Spleen (tissue), 11 donors: ENCODE data around the gene ARHGAP24. TPM values are rescaled to one million over a fixed set of nuclear protein-coding genes. Genes with fewer than 3 reads are reported as not detected.
"Not testable (repeated sequence)": the region's sequence is repeated elsewhere in the genome, so short reads cannot be mapped to it uniquely, and the experiment has no call there.

Experiments used
- DNase-seq: peaks from one replicate; pipeline ENCODE4 v3.0.0-alpha.2; 2020
- H3K27ac ChIP-seq, 8 donors: fragments of 200-600 bp; sonication (generic) in 7 of 8; 1 replicate in 4 of 8; 2 replicates in 4 of 8; pipeline versions ENCODE4 v1.5.0 to v1.8.0; 2016 to 2021; ENCODE audit warnings: inconsistent platforms in 4 of 8, mild to moderate bottlenecking in 4 of 8, moderate library complexity in 1 of 8
- H3K27me3 ChIP-seq, 7 donors: fragments of 200-600 bp; sonication (generic) in 6 of 7; replicated peaks in 1 of 7; 1 replicate in 4 of 7; 2 replicates in 3 of 7; pipeline versions ENCODE4 v1.5.0 to v1.8.0; 2016 to 2021; ENCODE audit warnings: inconsistent platforms in 3 of 7, mild to moderate bottlenecking in 1 of 7
- H3K36me3 ChIP-seq, 6 donors: fragments of 200-600 bp; sonication (generic) in 5 of 6; 1 replicate in 4 of 6; 2 replicates in 2 of 6; pipeline versions ENCODE4 v1.5.0 to v1.8.0; 2016 to 2021; ENCODE audit warnings: inconsistent platforms in 2 of 6
- H3K4me1 ChIP-seq, 6 donors: fragments of 200-600 bp; sonication (generic) in 5 of 6; 1 replicate in 3 of 6; 2 replicates in 3 of 6; pipeline versions ENCODE4 v1.5.0 to v1.8.0; 2016 to 2021; ENCODE audit warnings: inconsistent platforms in 3 of 6
- H3K4me3 ChIP-seq, 8 donors: fragments of 200-600 bp; sonication (generic) in 7 of 8; 1 replicate in 4 of 8; 2 replicates in 4 of 8; pipeline versions ENCODE4 v1.5.0 to v1.8.0; 2016 to 2021; ENCODE audit warnings: inconsistent platforms in 4 of 8, mild to moderate bottlenecking in 4 of 8, moderate library complexity in 2 of 8
- H3K9me3 ChIP-seq, 8 donors: fragments of 200-600 bp; sonication (generic) in 7 of 8; 1 replicate in 4 of 8; 2 replicates in 4 of 8; pipeline versions ENCODE4 v1.5.0 to v1.8.0; 2016 to 2021; ENCODE audit warnings: inconsistent platforms in 4 of 8
- POLR2A ChIP-seq, 3 donors: fragments of 450-650 bp; IDR thresholded peaks; one replicate each; pipeline ENCODE4 v1.5.1; 2017; ENCODE audit warnings: antibody characterized with exemption in 3 of 3, mild to moderate bottlenecking in 1 of 3
- POLR2AphosphoS5 ChIP-seq, 3 donors: sonication (generic); formaldehyde crosslinking; IDR thresholded peaks; one replicate each; pipeline ENCODE4 v1.5.1; 2017; ENCODE audit warnings: antibody characterized with exemption in 3 of 3
- WGBS, 5 donors: extraction: QIAGEN DNeasy Blood & Tissue Kit in 3 of 5; methylation state at CpG; one replicate each; pipeline versions ENCODE4 v1.1.5 to v1.1.7; 2013 to 2018; 5-methylcytosine and 5-hydroxymethylcytosine counted together
- intact Hi-C: fragments of 100-400 bp; cut with DNase I; formaldehyde crosslinking; loops from one replicate; pipeline ENCODE4 v1.15.0; 2023; ENCODE audit warnings: low total_unique reads
- polyA plus RNA-seq, 3 donors: library from polyadenylated mRNA; stranded (reverse); fragments of 200-250 nt; gene quantifications; one replicate each; pipeline ENCODE4 v1.2.1, GENCODE V29; 2013
- total RNA-seq, 7 donors: library from RNA; depleted of rRNA in 3 of 7; stranded (reverse); fragments of >200 nt in 3 of 7; fragmentation: NEBNext Ultra II Directional in 4 of 7; extraction: Animal tissue kit (Norgen Biotek cat#: 25700) in 4 of 7; gene quantifications; one replicate each; pipeline versions ENCODE4 v1.1.0 to v1.2.1, GENCODE V29; 2016 to 2021
- TF ChIP-seq, protein P1 (sequence below), 11 experiments: fragments of 200-600 bp in 7 of 11; fragments of 450-650 bp in 4 of 11; sonication (generic) in 4 of 11; IDR thresholded peaks in 8 of 11; conservative IDR thresholded peaks in 3 of 11; 1 replicate in 7 of 11; 2 replicates in 4 of 11; pipeline versions ENCODE4 v1.4.0 to v1.8.0; 2016 to 2021; ENCODE audit warnings: antibody characterized with exemption in 11 of 11, inconsistent platforms in 4 of 11, mild to moderate bottlenecking in 1 of 11
- donor health status: healthy with polysubstance abuse.
- donor health status: DM: no; HTN: no; CAD: no; lungs with moderate emphysema.
- donor health status: DM: no; HTN: no; CAD: no.
- donor health status: Bipolar disorder and iron deficiency.
- donor health status: healthy.
- donor health status: DM: no; HTN: no; CAD: no.
- donor health status: DM: yes; HTN: yes; CAD: no.

Gene ARHGAP24
- total and polyA plus RNA-seq, 10 donors = 23.1 to 199 (median 130) TPM

DNA sequence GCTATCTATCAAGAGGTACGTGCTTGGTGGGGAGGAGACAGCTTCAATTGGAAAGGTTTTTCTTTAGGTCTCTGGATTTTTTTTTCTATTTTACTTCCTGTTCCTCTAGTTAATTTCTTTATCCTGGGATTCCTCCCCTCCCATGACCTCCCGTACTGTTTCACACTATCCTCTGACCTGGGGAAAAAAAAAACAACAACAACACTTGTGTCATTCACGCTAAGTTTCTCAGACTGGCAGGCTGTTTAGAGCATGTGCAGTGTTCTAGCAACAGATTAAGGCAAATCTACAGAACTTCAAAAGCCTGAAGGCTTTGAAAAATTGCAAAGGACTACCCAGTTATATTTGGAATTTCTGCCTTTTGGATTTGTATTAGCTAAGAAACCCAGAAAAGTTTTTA lies 358.4 kb downstream of the ARHGAP24 start:
- DNase-seq = no peak
- H3K27ac ChIP-seq = no peak overlapping the region
- H3K36me3 ChIP-seq = no peaks in the 10 kb centered on the region
- 44 to 58% (median 50%) methylated on average over 3 of the region's 3 CpGs for WGBS, 5 donors
- no peak overlapping the region for H3K4me3 ChIP-seq
- TF ChIP-seq POLR2A (IDR thresholded peaks at IDR 0.05) (no peak), POLR2AphosphoS5 (IDR thresholded peaks at IDR 0.05) (no peak)
- TF ChIP-seq, protein P1, sequence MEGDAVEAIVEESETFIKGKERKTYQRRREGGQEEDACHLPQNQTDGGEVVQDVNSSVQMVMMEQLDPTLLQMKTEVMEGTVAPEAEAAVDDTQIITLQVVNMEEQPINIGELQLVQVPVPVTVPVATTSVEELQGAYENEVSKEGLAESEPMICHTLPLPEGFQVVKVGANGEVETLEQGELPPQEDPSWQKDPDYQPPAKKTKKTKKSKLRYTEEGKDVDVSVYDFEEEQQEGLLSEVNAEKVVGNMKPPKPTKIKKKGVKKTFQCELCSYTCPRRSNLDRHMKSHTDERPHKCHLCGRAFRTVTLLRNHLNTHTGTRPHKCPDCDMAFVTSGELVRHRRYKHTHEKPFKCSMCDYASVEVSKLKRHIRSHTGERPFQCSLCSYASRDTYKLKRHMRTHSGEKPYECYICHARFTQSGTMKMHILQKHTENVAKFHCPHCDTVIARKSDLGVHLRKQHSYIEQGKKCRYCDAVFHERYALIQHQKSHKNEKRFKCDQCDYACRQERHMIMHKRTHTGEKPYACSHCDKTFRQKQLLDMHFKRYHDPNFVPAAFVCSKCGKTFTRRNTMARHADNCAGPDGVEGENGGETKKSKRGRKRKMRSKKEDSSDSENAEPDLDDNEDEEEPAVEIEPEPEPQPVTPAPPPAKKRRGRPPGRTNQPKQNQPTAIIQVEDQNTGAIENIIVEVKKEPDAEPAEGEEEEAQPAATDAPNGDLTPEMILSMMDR (IDR thresholded peaks at IDR 0.05 in 8 of 11, conservative IDR thresholded peaks at IDR 0.05 in 3 of 11) = no peak
- intact Hi-C loops = no loop called here
- no peaks in the 10 kb centered on the region for H3K9me3 ChIP-seq
- H3K4me1 ChIP-seq = peaks cover 0 to 28% (median 11%) of the 10 kb centered on the region in 6 donors
- no peaks in the 10 kb centered on the region for H3K27me3 ChIP-seq

DNA sequence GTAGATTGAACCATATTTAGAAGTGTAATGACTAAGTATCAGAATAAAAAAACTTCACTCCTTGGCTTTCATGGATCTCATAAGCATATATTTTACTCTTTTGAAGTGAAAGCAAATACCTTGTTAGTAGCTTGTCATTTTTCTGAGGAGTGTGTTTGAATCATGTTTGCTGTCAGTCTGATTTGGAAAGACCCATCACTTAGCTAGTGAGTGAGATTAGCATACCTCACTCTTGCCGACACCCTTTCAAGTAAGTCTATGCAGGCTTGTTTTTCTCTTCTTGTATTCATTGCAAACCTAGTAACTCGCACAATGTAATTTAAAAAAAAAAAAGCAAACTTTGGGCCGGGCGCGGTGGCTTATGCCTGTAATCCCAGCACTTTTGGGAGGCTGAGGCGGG lies 360.0 kb downstream of the ARHGAP24 start:
- Histone ChIP-seq H3K9me3 (no peaks in the 10 kb centered on the region), H3K36me3 (no peaks in the 10 kb centered on the region), H3K27ac (no peak overlapping the region), H3K27me3 (no peaks in the 10 kb centered on the region), H3K4me1 (peaks cover 0 to 24% (median 4%) of the 10 kb centered on the region in 6 donors), H3K4me3 (no peak overlapping the region)
- 95 to 100% (median 97%) methylated on average over 6 of the region's 6 CpGs for WGBS, 5 donors
- intact Hi-C loops = no loop called here
- DNase-seq = no peak
- TF ChIP-seq POLR2A (IDR thresholded peaks at IDR 0.05) = no peak

GRCh38 chr4:85836588-85837438 lies 361.9 kb downstream of the ARHGAP24 start:
- peaks cover 0 to 34% (median 6%) of the 10 kb centered on the region in 6 donors for H3K4me1 ChIP-seq
- peak overlapping the region in 5 of 8 donors; percentile 13 to 48 (median 28) for H3K27ac ChIP-seq
- no peaks in the 10 kb centered on the region for H3K9me3 ChIP-seq
- no peaks in the 10 kb centered on the region for H3K27me3 ChIP-seq
- WGBS, 5 donors = 86 to 92% (median 91%) methylated on average over 3 of the region's 3 CpGs
- H3K4me3 ChIP-seq = no peak overlapping the region
- TF ChIP-seq, protein P1 (IDR thresholded peaks at IDR 0.05 in 8 of 11, conservative IDR thresholded peaks at IDR 0.05 in 3 of 11) = no peak
- TF ChIP-seq POLR2A (IDR thresholded peaks at IDR 0.05) (no peak), POLR2AphosphoS5 (IDR thresholded peaks at IDR 0.05) (no peak)
- DNase-seq = no peak
- intact Hi-C loops = no loop called here
- no peaks in the 10 kb centered on the region for H3K36me3 ChIP-seq

- intact Hi-C loops = no loop called here
- Histone ChIP-seq H3K9me3 (no peaks in the 10 kb centered on the region), H3K4me3 (no peak overlapping the region), H3K4me1 (peaks cover 0 to 40% (median 9%) of the 10 kb centered on the region in 6 donors), H3K27ac (peak overlapping the region in 6 of 8 donors; percentile 13 to 48 (median 24)), H3K36me3 (no peaks in the 10 kb centered on the region), H3K27me3 (no peaks in the 10 kb centered on the region)
- 69 to 76% (median 74%) methylated on average over 4 of the region's 4 CpGs for WGBS, 5 donors
- TF ChIP-seq POLR2AphosphoS5 (IDR thresholded peaks at IDR 0.05) = no peak
- TF ChIP-seq, protein P1 (IDR thresholded peaks at IDR 0.05 in 8 of 11, conservative IDR thresholded peaks at IDR 0.05 in 3 of 11) = no peak
- no peak for TF ChIP-seq POLR2A (IDR thresholded peaks at IDR 0.05)
- DNase-seq = no peak
These were observed 362.4 kb downstream of the ARHGAP24 start for GRCh38 chr4:85837439-85837733.

DNA sequence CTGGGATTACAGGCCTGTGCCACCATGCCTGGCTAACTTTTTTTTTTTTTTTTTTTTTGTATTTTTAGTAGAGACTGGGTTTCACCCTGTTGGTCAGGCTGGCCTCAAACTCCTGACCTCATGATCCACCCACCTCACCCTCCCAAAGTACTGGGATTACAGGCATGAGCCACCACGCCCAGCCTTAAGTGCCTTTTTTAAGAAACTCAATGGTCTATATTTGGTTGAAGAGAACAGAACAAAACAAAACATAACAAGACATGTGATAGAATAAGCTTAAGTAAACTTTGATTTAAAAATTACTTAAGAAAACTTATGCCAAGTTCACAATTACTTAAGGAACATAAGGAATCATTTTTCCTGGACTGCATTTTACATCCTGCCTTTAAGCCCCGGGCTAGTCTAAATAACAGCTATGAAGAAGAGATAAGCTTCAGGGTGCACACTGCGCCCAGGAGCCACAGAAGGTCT lies 365.1 kb downstream of the ARHGAP24 start:
- DNase-seq, intact Hi-C loops, H3K9me3 ChIP-seq, H3K27ac ChIP-seq, H3K4me3 ChIP-seq, H3K27me3 ChIP-seq, H3K36me3 ChIP-seq: not testable (repeated sequence)
- H3K4me1 ChIP-seq = peaks cover 0 to 48% (median 15%) of the 10 kb centered on the region in 6 donors
- 80 to 91% (median 86%) methylated on average over 3 of the region's 3 CpGs for WGBS, 5 donors
